Activated gamma-delta T cell treated with anti-CD3 and anti-CD28 coated beads, Interleukin-2, amount 50 U/mL, for 16 hours (primary cell): Measurements from ENCODE around the gene CLCN7.

Experiments used
- DNase-seq: peaks from one replicate; pipeline ENCODE4 v3.0.0-alpha.2; 2020; ENCODE audit warnings: low read depth

Gene CLCN7

GRCh38 chr16:1474796-1475551 lies at the start of gene CLCN7:
Gene CLCN7 (minus strand): TSS chr16:1475028. CDS start chr16:1474974, 54 bp downstream.
- DNase-seq: peak; percentile 78

- DNase-seq: no peak
Observed at GRCh38 chr16:1524366-1524765, 49.5 kb upstream of the CLCN7 start.

- no peak for DNase-seq
Observed at GRCh38 chr16:1523581-1524245, 48.9 kb upstream of the CLCN7 start.

GRCh38 chr16:1520461-1520860 lies 45.6 kb upstream of the CLCN7 start:
- DNase-seq: no peak

- no peak for DNase-seq
Observed at GRCh38 chr16:1519831-1520230, 45.0 kb upstream of the CLCN7 start.

- no peak for DNase-seq
Observed at GRCh38 chr16:1518626-1519135, 43.9 kb upstream of the CLCN7 start.

- DNase-seq: no peak
Observed at GRCh38 chr16:1514507-1514906, 39.7 kb upstream of the CLCN7 start.

GRCh38 chr16:1512774-1513173 lies 37.9 kb upstream of the CLCN7 start:
- DNase-seq: no peak

- no peak for DNase-seq
Observed at GRCh38 chr16:1511662-1512569, 37.1 kb upstream of the CLCN7 start.

- DNase-seq: no peak
Observed at GRCh38 chr16:1510941-1511351, 36.1 kb upstream of the CLCN7 start.

GRCh38 chr16:1510272-1510671 lies 35.4 kb upstream of the CLCN7 start:
- DNase-seq: no peak

- DNase-seq: no peak
Observed at GRCh38 chr16:1509307-1510221, 34.7 kb upstream of the CLCN7 start.

- no peak for DNase-seq
Observed at GRCh38 chr16:1508494-1509187, 33.8 kb upstream of the CLCN7 start.

GRCh38 chr16:1506494-1507213 lies 31.8 kb upstream of the CLCN7 start:
- no peak for DNase-seq

GRCh38 chr16:1505912-1506311 lies 31.1 kb upstream of the CLCN7 start:
- DNase-seq: no peak

GRCh38 chr16:1505073-1505844 lies 30.4 kb upstream of the CLCN7 start:
- DNase-seq: no peak

- no peak for DNase-seq
Observed at GRCh38 chr16:1503110-1503955, 28.5 kb upstream of the CLCN7 start.
